GM19043 (cell line): ENCODE results near the gene KLHL7.

Experiments
- ATAC-seq: cut with Tn5 transposase; IDR thresholded peaks from one replicate; pipeline ENCODE4 v1.9.1; 2021; ENCODE audit warnings: low read depth; ENCODE audit not compliant: unreplicated experiment

KLHL7 gene

GRCh38 chr7:23105644-23106056 lies at the start of gene KLHL7:
Gene KLHL7, plus strand, starts transcription at chr7:23105785. Its CDS starts 242 bp downstream, at chr7:23106027.
- ATAC-seq: peak; percentile 94

- ATAC-seq: no peak
These were observed 47.0 kb upstream of the KLHL7 start for GRCh38 chr7:23058408-23059096.

- ATAC-seq: no peak
These were observed 44.3 kb upstream of the KLHL7 start for GRCh38 chr7:23061327-23061726.

- no peak for ATAC-seq
These were observed 43.1 kb upstream of the KLHL7 start for GRCh38 chr7:23062452-23062851.

- ATAC-seq: no peak
These were observed 39.6 kb upstream of the KLHL7 start for GRCh38 chr7:23065974-23066373.

- ATAC-seq: no peak
These were observed 38.3 kb upstream of the KLHL7 start for GRCh38 chr7:23067271-23067670.

- ATAC-seq: no peak
These were observed 33.5 kb upstream of the KLHL7 start for GRCh38 chr7:23072048-23072447.

- no peak for ATAC-seq
These were observed 32.7 kb upstream of the KLHL7 start for GRCh38 chr7:23072922-23073321.

GRCh38 chr7:23074443-23075261 lies 30.9 kb upstream of the KLHL7 start:
- no peak for ATAC-seq

- ATAC-seq: no peak
These were observed 30.0 kb upstream of the KLHL7 start for GRCh38 chr7:23075571-23075970.

- ATAC-seq: no peak
These were observed 28.8 kb upstream of the KLHL7 start for GRCh38 chr7:23076772-23077171.

GRCh38 chr7:23093111-23093510 lies 12.5 kb upstream of the KLHL7 start:
- no peak for ATAC-seq

- ATAC-seq: no peak
These were observed 12.0 kb upstream of the KLHL7 start for GRCh38 chr7:23093546-23093945.

GRCh38 chr7:23096518-23097290 lies 8.9 kb upstream of the KLHL7 start:
- ATAC-seq: no peak

GRCh38 chr7:23098029-23098428 lies 7.6 kb upstream of the KLHL7 start:
- ATAC-seq: no peak

GRCh38 chr7:23098460-23098859 lies 7.1 kb upstream of the KLHL7 start:
- ATAC-seq: no peak

- no peak for ATAC-seq
These were observed 4.9 kb upstream of the KLHL7 start for GRCh38 chr7:23100697-23101096.

GRCh38 chr7:23105086-23105643 lies 420 bp upstream of the KLHL7 start:
- ATAC-seq: peak; percentile 7

- ATAC-seq: peak; percentile 27
These were observed 655 bp downstream of the KLHL7 start for GRCh38 chr7:23106057-23106822.
